Omental fat pad (tissue), 4 donors: ENCODE measurements around the gene PDZRN3. TPM values are rescaled to one million over a fixed set of nuclear protein-coding genes. Genes with fewer than 3 reads are reported as not detected.

ENCODE experiments used
- ATAC-seq: fragments of 150-250 bp; one replicate; pipeline ENCODE4 v1.9.1; 2016; ENCODE audit warnings: mild to moderate bottlenecking, moderate library complexity; ENCODE audit not compliant: low FRiP score
- DNase-seq: peaks from one replicate; pipeline ENCODE4 v3.0.0-alpha.2; 2019; ENCODE audit warnings: low spot score
- CTCF ChIP-seq, 3 donors: fragments of 450-650 bp; IDR thresholded peaks; one replicate each; pipeline ENCODE4 v1.5.1; 2016 to 2017; ENCODE audit warnings: antibody characterized with exemption in 3 of 3, mild to moderate bottlenecking in 3 of 3, moderate library complexity in 2 of 3
- total RNA-seq, 4 donors: library from RNA; depleted of rRNA; stranded (reverse); fragments of >200 nt; gene quantifications; one replicate each; pipeline ENCODE4 v1.1.0, GENCODE V29; 2016

PDZRN3 gene
- total RNA-seq, 4 donors from 2014 or later = 22.8 to 47.4 (median 37.5) TPM

- ATAC-seq (no peak), DNase-seq (no peak)
- no peak for TF ChIP-seq CTCF (IDR thresholded peaks at IDR 0.05)
Observed at GRCh38 chr3:73616056-73616455, 8.7 kb downstream of the PDZRN3 start.

DNA sequence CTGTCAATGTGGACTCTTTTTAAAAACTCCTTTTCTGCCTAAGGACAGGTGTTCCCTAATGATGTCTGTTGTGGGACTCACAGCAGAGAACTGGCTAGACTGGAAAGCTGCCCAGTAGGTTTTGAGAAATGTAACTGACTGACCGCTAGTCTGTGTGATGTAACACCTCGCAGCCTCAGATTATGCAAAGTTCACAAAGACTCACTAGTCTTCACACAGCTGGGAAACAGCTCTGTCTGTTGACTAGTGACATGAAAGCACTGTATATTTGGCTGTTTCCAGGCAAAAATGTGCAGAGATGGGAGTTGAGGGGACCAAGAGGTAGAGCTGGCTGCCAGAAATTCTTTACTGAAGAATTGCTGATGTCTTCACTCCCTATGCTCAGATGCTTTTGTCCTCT lies 10.3 kb downstream of the PDZRN3 start:
- TF ChIP-seq CTCF (IDR thresholded peaks at IDR 0.05) = no peak
- no peak for DNase-seq
- ATAC-seq = peak; percentile 92

DNA sequence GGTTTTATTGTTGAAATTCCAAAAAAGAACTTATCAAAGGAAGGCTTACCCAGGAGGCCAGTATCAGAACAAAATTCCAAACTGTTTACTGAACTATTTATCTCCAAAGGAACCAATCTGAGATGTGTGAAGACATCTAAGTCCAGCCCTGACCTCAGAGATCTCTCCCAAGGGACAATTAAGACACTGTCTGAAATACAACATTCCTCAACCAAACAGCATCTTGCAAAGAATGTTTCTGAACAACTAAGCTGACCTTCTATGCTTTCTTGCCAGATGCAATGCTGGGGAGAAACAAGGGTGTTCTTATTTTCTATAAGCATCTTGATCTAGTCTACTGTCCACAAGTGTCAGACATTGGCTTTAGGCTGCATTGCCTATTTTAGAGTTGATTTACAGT lies 13.6 kb downstream of the PDZRN3 start:
- ATAC-seq = no peak
- TF ChIP-seq CTCF (IDR thresholded peaks at IDR 0.05) = no peak

GRCh38 chr3:73610493-73610892 lies 14.2 kb downstream of the PDZRN3 start:
- ATAC-seq (no peak), DNase-seq (no peak)
- TF ChIP-seq CTCF (IDR thresholded peaks at IDR 0.05) = no peak

More for the DNA sequence above, 13.6 kb downstream of the PDZRN3 start:
- no peak for DNase-seq

- ATAC-seq = no peak
- TF ChIP-seq CTCF (IDR thresholded peaks at IDR 0.05) = no peak
Observed at GRCh38 chr3:73609655-73610054, 15.1 kb downstream of the PDZRN3 start.

GRCh38 chr3:73609315-73609641 lies 15.5 kb downstream of the PDZRN3 start:
- no peak for ATAC-seq
- no peak for TF ChIP-seq CTCF (IDR thresholded peaks at IDR 0.05)
- DNase-seq = no peak

More at GRCh38 chr3:73609655-73610054, 15.1 kb downstream of the PDZRN3 start:
- no peak for DNase-seq

DNA sequence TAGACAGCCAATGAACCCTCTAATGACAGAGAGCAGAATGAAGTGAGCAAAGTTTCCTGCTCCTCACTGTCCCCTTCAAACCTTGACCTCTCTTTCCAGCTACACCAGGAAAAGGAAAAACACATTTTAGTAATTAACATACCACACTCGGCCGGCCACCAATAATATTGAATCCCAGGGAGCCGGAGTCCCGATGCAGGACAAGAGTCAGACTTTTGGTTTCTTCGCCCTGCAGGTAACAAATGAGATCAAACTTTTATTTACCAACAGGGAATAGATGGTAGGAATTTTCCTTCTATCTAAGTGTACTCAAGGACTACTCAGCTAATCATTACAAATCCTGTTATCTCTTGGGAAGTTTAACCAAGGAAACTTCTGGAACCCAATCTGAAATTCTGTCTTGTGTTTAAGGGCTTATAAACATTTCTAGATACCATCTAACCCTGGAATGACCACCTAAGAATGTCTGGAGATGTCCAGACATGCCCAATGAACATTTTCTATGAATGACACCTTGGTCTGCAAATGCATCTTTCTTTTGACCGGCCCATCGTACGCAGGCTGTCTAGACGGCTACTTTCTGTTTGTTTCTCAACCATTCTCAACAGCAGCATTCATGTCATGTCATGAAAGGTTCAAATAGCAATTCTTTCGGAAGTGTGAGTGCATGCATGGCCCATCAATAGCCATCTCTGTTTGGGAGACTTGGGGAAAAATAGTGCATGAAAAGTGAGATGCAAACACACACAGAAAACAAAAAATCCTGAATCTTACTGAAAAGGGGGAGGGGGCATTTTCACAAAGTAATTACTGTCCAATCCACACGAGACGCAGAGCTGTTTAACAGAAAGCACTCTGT lies 16.1 kb downstream of the PDZRN3 start:
- no peak for TF ChIP-seq CTCF (IDR thresholded peaks at IDR 0.05)
- DNase-seq = no peak
- ATAC-seq = no peak
